Trophoblast cell (in vitro differentiated cells and primary cell): ENCODE measurements around the gene CPN1.

Experiments
- DNase-seq, 2 donors: peaks; one replicate each; pipeline ENCODE4 v3.0.0-alpha.2; 2016
- H2AFZ ChIP-seq: 2 replicates; pipeline ENCODE4 v1.6.1; 2013; ENCODE audit warnings: low read length, moderate library complexity, mild to moderate bottlenecking; ENCODE audit not compliant: insufficient read depth, poor library complexity
- H2AK5ac ChIP-seq: 2 replicates; pipeline ENCODE4 v1.6.1; 2013; ENCODE audit warnings: mild to moderate bottlenecking, low read length
- H2BK120ac ChIP-seq: 2 replicates; pipeline ENCODE4 v1.6.1; 2013; ENCODE audit warnings: low read length, mild to moderate bottlenecking, moderate library complexity; ENCODE audit not compliant: insufficient read depth, poor library complexity
- H2BK12ac ChIP-seq: 2 replicates; pipeline ENCODE4 v1.6.1; 2013; ENCODE audit warnings: mild to moderate bottlenecking, low read length, moderate library complexity
- H2BK5ac ChIP-seq: 2 replicates; pipeline ENCODE4 v1.6.1; 2013; ENCODE audit warnings: low read length, low read depth, moderate library complexity, mild to moderate bottlenecking; ENCODE audit not compliant: poor library complexity
- H3K14ac ChIP-seq: 2 replicates; pipeline ENCODE4 v1.6.1; 2013; ENCODE audit warnings: mild to moderate bottlenecking, low read length
- H3K18ac ChIP-seq: 2 replicates; pipeline ENCODE4 v1.6.1; 2013; ENCODE audit warnings: mild to moderate bottlenecking, low read length
- H3K23ac ChIP-seq: 2 replicates; pipeline ENCODE4 v1.6.1; 2013; ENCODE audit warnings: low read length
- H3K27ac ChIP-seq: 2 replicates; pipeline ENCODE4 v1.5.1; 2013; ENCODE audit warnings: low read depth, mild to moderate bottlenecking, inconsistent platforms, low read length, moderate library complexity
- H3K27me3 ChIP-seq: 2 replicates; pipeline ENCODE4 v1.6.1; 2013; ENCODE audit warnings: inconsistent platforms, mild to moderate bottlenecking, low read length, moderate library complexity; ENCODE audit not compliant: insufficient read depth
- H3K36me3 ChIP-seq, 2 experiments: 1 replicate in 1 of 2; 2 replicates in 1 of 2; pipeline ENCODE4 v1.6.1; 2013; ENCODE audit warnings: low read length in 2 of 2, mild to moderate bottlenecking in 2 of 2, moderate library complexity in 1 of 2; ENCODE audit not compliant: insufficient read depth in 2 of 2, control insufficient read depth in 1 of 2
- H3K4ac ChIP-seq: 2 replicates; pipeline ENCODE4 v1.6.1; 2013; ENCODE audit warnings: low read depth, mild to moderate bottlenecking, low read length, moderate library complexity
- H3K4me1 ChIP-seq, 2 experiments: 1 replicate in 1 of 2; 2 replicates in 1 of 2; pipeline ENCODE4 v1.6.1; 2013; ENCODE audit warnings: low read length in 2 of 2, mild to moderate bottlenecking in 2 of 2, moderate library complexity in 1 of 2; ENCODE audit not compliant: insufficient read depth in 2 of 2, control insufficient read depth in 1 of 2
- H3K4me2 ChIP-seq: 2 replicates; pipeline ENCODE4 v1.6.1; 2013; ENCODE audit warnings: inconsistent platforms, mild to moderate bottlenecking, low read length, moderate library complexity
- H3K4me3 ChIP-seq: 2 replicates; pipeline ENCODE4 v1.5.1; 2013; ENCODE audit warnings: mild to moderate bottlenecking, low read depth, low read length, inconsistent platforms
- H3K79me1 ChIP-seq: one replicate; pipeline ENCODE4 v1.6.1; 2013; ENCODE audit warnings: low read length
- H3K79me2 ChIP-seq: 2 replicates; pipeline ENCODE4 v1.6.1; 2013; ENCODE audit warnings: low read length, mild to moderate bottlenecking; ENCODE audit not compliant: control insufficient read depth, insufficient read depth, poor library complexity
- H3K9ac ChIP-seq: 2 replicates; pipeline ENCODE4 v1.6.1; 2013; ENCODE audit warnings: mild to moderate bottlenecking, low read length
- H3K9me3 ChIP-seq: 2 replicates; pipeline ENCODE4 v1.6.1; 2013; ENCODE audit warnings: low read depth, mild to moderate bottlenecking, control low read depth, inconsistent platforms, low read length; ENCODE audit not compliant: insufficient read depth
- H4K12ac ChIP-seq: 2 replicates; pipeline ENCODE4 v1.6.1; 2013; ENCODE audit warnings: low read depth, mild to moderate bottlenecking, low read length, moderate library complexity
- H4K8ac ChIP-seq: 2 replicates; pipeline ENCODE4 v1.6.1; 2013; ENCODE audit warnings: low read depth, mild to moderate bottlenecking, low read length, moderate library complexity
- H4K91ac ChIP-seq: one replicate; pipeline ENCODE4 v1.6.1; 2013; ENCODE audit warnings: low read depth, mild to moderate bottlenecking, low read length, moderate library complexity
- WGBS: extraction: QIAGEN DNeasy Blood & Tissue Kit; methylation state at CpG from one replicate; pipeline ENCODE4 v1.1.7; 2013; ENCODE audit warnings: missing lambda C conversion rate; ENCODE audit not compliant: insufficient read length, insufficient coverage; ENCODE audit errors: extremely low coverage; 5-methylcytosine and 5-hydroxymethylcytosine counted together

The CPN1 gene

GRCh38 chr10:100071529-100071928, 10.1 kb downstream of the CPN1 start:
- Histone ChIP-seq H3K79me1 (no peaks in the 10 kb centered on the region), H3K9me3 (no peaks in the 10 kb centered on the region), H4K91ac (no peak overlapping the region), H3K14ac (no peak overlapping the region), H2AFZ (no peak overlapping the region), H3K4me3 (no peak overlapping the region), H4K8ac (no peak overlapping the region), H3K4ac (no peak overlapping the region), H3K27ac (no peak overlapping the region), H2BK5ac (no peak overlapping the region), H3K23ac (no peak overlapping the region), H3K4me2 (no peak overlapping the region), H4K12ac (no peak overlapping the region), H3K4me1 (no peaks in the 10 kb centered on the region), H3K79me2 (no peaks in the 10 kb centered on the region), H2BK12ac (no peak overlapping the region), H3K36me3 (no peaks in the 10 kb centered on the region), H2BK120ac (no peak overlapping the region), H2AK5ac (no peak overlapping the region), H3K9ac (no peak overlapping the region), H3K18ac (no peak overlapping the region), H3K27me3 (no peaks in the 10 kb centered on the region)
- DNase-seq = no peak
- WGBS = no CpG with 5 or more reads among the region's 2 CpGs

GRCh38 chr10:100067466-100067865, 14.2 kb downstream of the CPN1 start:
- Histone ChIP-seq H2AK5ac (no peak overlapping the region), H3K27me3 (no peaks in the 10 kb centered on the region), H2BK120ac (no peak overlapping the region), H2BK5ac (no peak overlapping the region), H3K4ac (no peak overlapping the region), H3K9me3 (no peaks in the 10 kb centered on the region), H3K36me3 (no peaks in the 10 kb centered on the region), H4K8ac (no peak overlapping the region), H3K18ac (no peak overlapping the region), H3K4me1 (no peaks in the 10 kb centered on the region), H2AFZ (no peak overlapping the region), H4K91ac (no peak overlapping the region), H2BK12ac (no peak overlapping the region), H3K79me1 (no peaks in the 10 kb centered on the region), H4K12ac (no peak overlapping the region), H3K79me2 (no peaks in the 10 kb centered on the region), H3K14ac (no peak overlapping the region), H3K4me2 (no peak overlapping the region), H3K4me3 (no peak overlapping the region), H3K23ac (no peak overlapping the region), H3K27ac (no peak overlapping the region), H3K9ac (no peak overlapping the region)
- no peak for DNase-seq
- no CpG with 5 or more reads among the region's 1 CpG for WGBS

GRCh38 chr10:100065084-100065660, 16.5 kb downstream of the CPN1 start:
- Histone ChIP-seq H2BK5ac (no peak overlapping the region), H3K36me3 (no peaks in the 10 kb centered on the region), H2AK5ac (no peak overlapping the region), H2BK120ac (no peak overlapping the region), H3K4ac (no peak overlapping the region), H3K4me3 (no peak overlapping the region), H3K9ac (no peak overlapping the region), H2BK12ac (no peak overlapping the region), H3K79me2 (no peaks in the 10 kb centered on the region), H3K4me2 (no peak overlapping the region), H3K23ac (no peak overlapping the region), H4K12ac (peak overlapping the region; percentile 84), H3K9me3 (no peaks in the 10 kb centered on the region), H3K79me1 (no peaks in the 10 kb centered on the region), H2AFZ (peak overlapping the region; percentile 71), H4K91ac (no peak overlapping the region), H3K27me3 (no peaks in the 10 kb centered on the region), H3K18ac (no peak overlapping the region), H3K14ac (peak overlapping the region; percentile 37), H3K4me1 (no peaks in the 10 kb centered on the region), H3K27ac (no peak overlapping the region), H4K8ac (no peak overlapping the region)
- no CpG with 5 or more reads among the region's 23 CpGs for WGBS
- DNase-seq = no peak

GRCh38 chr10:100061401-100061800, 20.3 kb downstream of the CPN1 start:
- no peaks in the 10 kb centered on the region for H3K9me3 ChIP-seq
- H3K4me3 ChIP-seq = no peak overlapping the region
- no peak overlapping the region for H4K8ac ChIP-seq
- no peaks in the 10 kb centered on the region for H3K4me1 ChIP-seq
- no peak overlapping the region for H3K14ac ChIP-seq
- no peak overlapping the region for H2BK120ac ChIP-seq
- no peaks in the 10 kb centered on the region for H3K79me2 ChIP-seq
- no peaks in the 10 kb centered on the region for H3K36me3 ChIP-seq
- no peak for DNase-seq
- no peak overlapping the region for H2AFZ ChIP-seq
- H2BK12ac ChIP-seq = no peak overlapping the region
- H4K91ac ChIP-seq = no peak overlapping the region
- H3K9ac ChIP-seq = no peak overlapping the region
- H4K12ac ChIP-seq = no peak overlapping the region
- H3K18ac ChIP-seq = no peak overlapping the region
- no peak overlapping the region for H3K4ac ChIP-seq
- WGBS = no CpG with 5 or more reads among the region's 1 CpG
- H3K23ac ChIP-seq = no peak overlapping the region
- no peak overlapping the region for H2AK5ac ChIP-seq
- H3K27me3 ChIP-seq = no peaks in the 10 kb centered on the region
- no peak overlapping the region for H3K27ac ChIP-seq
- H3K79me1 ChIP-seq = no peaks in the 10 kb centered on the region
- no peak overlapping the region for H2BK5ac ChIP-seq
- no peak overlapping the region for H3K4me2 ChIP-seq
